Stomach smooth muscle (tissue), 2 donors: ENCODE results near the gene CYP2R1.

Experiments used
- H3K27ac ChIP-seq: one replicate; pipeline ENCODE4 v1.7.0; 2013; ENCODE audit warnings: mild to moderate bottlenecking, low read length, inconsistent platforms
- H3K27me3 ChIP-seq, 2 donors: one replicate each; pipeline ENCODE4 v1.7.0; 2013; ENCODE audit warnings: low read length in 2 of 2; ENCODE audit not compliant: insufficient read depth in 2 of 2, control insufficient read depth in 1 of 2
- H3K36me3 ChIP-seq, 2 donors: one replicate each; pipeline ENCODE4 v1.7.0; 2013; ENCODE audit warnings: low read length in 2 of 2; ENCODE audit not compliant: control insufficient read depth in 2 of 2, insufficient read depth in 2 of 2
- H3K4me1 ChIP-seq: one replicate; pipeline ENCODE4 v1.7.0; 2013; ENCODE audit warnings: low read length; ENCODE audit not compliant: control insufficient read depth, insufficient read depth
- H3K4me3 ChIP-seq, 2 donors: one replicate each; pipeline ENCODE4 v1.7.0; 2013; ENCODE audit warnings: low read length in 2 of 2
- H3K9ac ChIP-seq, 2 donors: one replicate each; pipeline ENCODE4 v1.7.0; 2013; ENCODE audit warnings: low read length in 2 of 2, mild to moderate bottlenecking in 1 of 2
- H3K9me3 ChIP-seq, 2 donors: one replicate each; pipeline ENCODE4 v1.7.0; 2013; ENCODE audit warnings: low read length in 2 of 2; ENCODE audit not compliant: control insufficient read depth in 2 of 2
- donor health status: healthy.
- donor health status: Pancreatic carcinoma.

CYP2R1 gene

DNA sequence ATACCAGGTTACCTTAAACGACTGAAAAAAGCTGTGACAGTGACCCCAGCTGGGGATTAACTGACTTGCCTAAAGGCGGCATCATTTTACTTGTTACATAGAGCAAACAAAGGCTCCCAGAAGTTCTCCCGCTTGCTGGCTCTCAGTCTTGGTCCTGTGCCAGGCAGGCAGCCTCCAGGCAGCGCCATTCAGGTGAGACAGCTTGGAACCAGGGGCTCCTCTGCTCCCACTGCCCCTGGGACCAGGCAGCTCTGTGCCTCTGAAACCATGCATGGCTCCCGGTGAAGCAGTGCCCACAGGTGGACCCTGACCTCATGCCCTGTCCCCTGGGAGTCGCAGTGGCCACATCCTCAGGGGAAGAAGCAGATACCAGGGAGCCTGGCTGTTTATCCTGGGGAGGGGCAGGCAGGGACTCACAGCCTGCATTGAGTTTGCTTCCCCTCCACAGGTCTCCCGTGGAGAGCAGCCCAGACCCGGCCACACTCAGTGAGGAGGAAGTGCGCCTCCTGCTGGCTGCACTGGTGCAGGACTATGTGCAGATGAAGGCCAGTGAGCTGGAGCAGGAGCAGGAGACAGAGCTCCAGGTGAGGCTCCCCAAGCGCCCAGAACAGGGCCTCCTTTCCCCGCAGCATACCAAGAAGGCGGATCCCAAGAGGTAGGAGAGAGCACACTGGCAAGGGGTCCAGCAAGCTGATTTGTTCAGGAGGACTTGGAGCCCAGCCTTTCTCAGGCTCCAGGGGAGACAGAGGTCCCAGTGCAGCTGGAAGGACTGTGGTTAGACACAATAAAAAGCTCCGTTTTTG is 15.6 kb upstream of the CYP2R1 start:
- Histone ChIP-seq H3K36me3 (no peaks in the 10 kb centered on the region), H3K27me3 (peaks cover 0 to 25% of the 10 kb centered on the region in 2 donors), H3K27ac (no peak overlapping the region), H3K9me3 (no peaks in the 10 kb centered on the region), H3K4me3 (no peak overlapping the region), H3K4me1 (peaks cover 5% of the 10 kb centered on the region), H3K9ac (no peak overlapping the region)

- H3K9ac ChIP-seq: no peak overlapping the region
- H3K27me3 ChIP-seq: peaks cover 0 to 27% of the 10 kb centered on the region in 2 donors
- no peaks in the 10 kb centered on the region for H3K9me3 ChIP-seq
- H3K4me3 ChIP-seq: no peak overlapping the region
- no peak overlapping the region for H3K27ac ChIP-seq
- no peaks in the 10 kb centered on the region for H3K36me3 ChIP-seq
- H3K4me1 ChIP-seq: peaks cover 5% of the 10 kb centered on the region
Measured at GRCh38 chr11:14906993-14907392, 15.0 kb upstream of the CYP2R1 start.

DNA sequence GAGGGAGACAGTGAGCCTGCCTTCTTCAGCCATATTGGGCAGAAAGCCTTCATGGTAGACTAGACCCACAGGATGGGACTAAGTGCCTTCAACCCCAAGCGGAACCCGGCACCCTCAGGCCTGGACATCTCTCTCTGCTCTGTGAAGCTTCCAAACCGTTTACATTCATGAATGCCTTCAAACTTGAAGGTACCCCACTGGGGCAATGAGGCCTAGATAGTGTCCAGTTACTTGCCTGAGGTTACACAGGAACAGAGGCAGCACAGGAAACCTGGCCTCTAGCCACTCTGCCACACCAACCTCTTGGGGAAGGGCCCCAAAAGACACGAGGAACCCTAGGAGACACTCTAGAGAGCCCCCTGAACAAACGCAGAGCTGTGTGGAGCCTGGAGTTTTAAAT is 14.5 kb upstream of the CYP2R1 start:
- H3K4me3 ChIP-seq: no peak overlapping the region
- H3K9ac ChIP-seq: no peak overlapping the region
- H3K9me3 ChIP-seq: no peaks in the 10 kb centered on the region
- peaks cover 5% of the 10 kb centered on the region for H3K4me1 ChIP-seq
- H3K27me3 ChIP-seq: peaks cover 0 to 25% of the 10 kb centered on the region in 2 donors
- H3K36me3 ChIP-seq: no peaks in the 10 kb centered on the region
- H3K27ac ChIP-seq: no peak overlapping the region

GRCh38 chr11:14905104-14906033 is 13.3 kb upstream of the CYP2R1 start:
- H3K27ac ChIP-seq: no peak overlapping the region
- peaks cover 5% of the 10 kb centered on the region for H3K4me1 ChIP-seq
- peak overlapping the region; percentile 70 to 76 for H3K4me3 ChIP-seq
- H3K27me3 ChIP-seq: peaks cover 0 to 29% of the 10 kb centered on the region in 2 donors
- no peaks in the 10 kb centered on the region for H3K9me3 ChIP-seq
- H3K9ac ChIP-seq: peak overlapping the region; percentile 50 to 60
- no peaks in the 10 kb centered on the region for H3K36me3 ChIP-seq

GRCh38 chr11:14904745-14905103 is 12.7 kb upstream of the CYP2R1 start:
- Histone ChIP-seq H3K9me3 (no peaks in the 10 kb centered on the region), H3K27ac (no peak overlapping the region), H3K4me3 (peak overlapping the region; percentile 70 to 76), H3K36me3 (no peaks in the 10 kb centered on the region), H3K27me3 (peaks cover 0 to 29% of the 10 kb centered on the region in 2 donors), H3K4me1 (peaks cover 5% of the 10 kb centered on the region), H3K9ac (peak overlapping the region; percentile 52 to 55)

DNA sequence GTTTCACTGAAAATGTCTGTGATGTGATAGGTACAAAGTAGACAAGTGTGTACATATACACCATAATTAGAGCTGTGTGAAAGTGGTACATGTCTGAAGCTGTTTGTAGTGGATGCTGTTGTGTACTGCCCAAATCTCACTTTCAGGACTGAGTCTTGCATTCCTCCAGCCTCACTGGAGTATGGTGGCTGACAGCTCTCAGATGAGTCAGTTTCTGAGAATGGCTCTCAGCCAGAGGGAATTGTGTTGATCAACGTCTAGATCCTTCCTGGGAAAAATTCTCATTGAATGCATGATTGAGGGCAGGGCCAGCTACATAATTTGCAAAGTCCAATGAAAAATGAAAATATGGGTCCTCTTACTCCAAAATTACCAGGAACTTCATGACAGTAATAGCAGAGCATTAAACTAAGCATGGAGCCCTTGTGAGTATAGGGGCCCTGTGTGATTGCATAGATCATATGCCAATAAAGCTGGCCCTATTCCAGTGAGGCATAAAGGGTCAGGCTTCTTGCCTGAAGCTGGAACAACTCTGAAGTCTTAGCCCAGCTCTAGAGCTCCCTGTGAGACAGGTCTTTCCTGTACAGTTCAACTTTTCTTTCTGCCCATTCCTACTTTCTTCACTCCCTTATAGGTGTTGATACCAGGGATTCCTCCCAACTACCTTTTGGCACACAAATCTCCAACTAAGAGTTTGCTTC is 10.8 kb upstream of the CYP2R1 start:
- Histone ChIP-seq H3K4me1 (peaks cover 5% of the 10 kb centered on the region), H3K36me3 (no peaks in the 10 kb centered on the region), H3K9ac (no peak overlapping the region), H3K27me3 (peaks cover 3 to 33% of the 10 kb centered on the region in 2 donors), H3K4me3 (no peak overlapping the region), H3K27ac (no peak overlapping the region), H3K9me3 (no peaks in the 10 kb centered on the region)

GRCh38 chr11:14898906-14899305 is 6.9 kb upstream of the CYP2R1 start:
- H3K36me3 ChIP-seq: no peaks in the 10 kb centered on the region
- no peaks in the 10 kb centered on the region for H3K4me1 ChIP-seq
- peaks cover 3 to 18% of the 10 kb centered on the region in 2 donors for H3K27me3 ChIP-seq
- H3K9ac ChIP-seq: no peak overlapping the region
- no peaks in the 10 kb centered on the region for H3K9me3 ChIP-seq
- H3K27ac ChIP-seq: no peak overlapping the region
- no peak overlapping the region for H3K4me3 ChIP-seq

DNA sequence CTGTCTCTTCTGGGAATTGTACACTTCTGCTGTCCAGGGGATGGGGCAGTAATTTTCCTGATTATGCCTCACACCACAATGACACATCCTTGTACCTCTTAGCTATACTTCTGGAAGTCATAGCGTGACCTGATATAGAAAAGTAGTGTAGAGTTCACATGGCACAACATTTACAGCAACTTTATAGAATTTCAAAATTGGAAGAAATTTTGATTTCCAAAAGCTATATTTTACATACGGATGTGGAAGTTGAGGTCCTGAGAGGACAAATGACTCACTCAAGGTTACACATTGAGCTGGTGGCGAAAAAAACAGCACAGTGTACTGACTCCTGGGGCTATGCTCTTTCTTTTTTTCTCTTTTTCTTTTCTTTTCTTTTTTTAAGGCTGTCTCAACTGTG is 6.3 kb upstream of the CYP2R1 start:
- Histone ChIP-seq H3K27ac (no peak overlapping the region), H3K4me1 (no peaks in the 10 kb centered on the region), H3K36me3 (no peaks in the 10 kb centered on the region), H3K4me3 (no peak overlapping the region), H3K9me3 (no peaks in the 10 kb centered on the region), H3K27me3 (peaks cover 3 to 18% of the 10 kb centered on the region in 2 donors), H3K9ac (no peak overlapping the region)

DNA sequence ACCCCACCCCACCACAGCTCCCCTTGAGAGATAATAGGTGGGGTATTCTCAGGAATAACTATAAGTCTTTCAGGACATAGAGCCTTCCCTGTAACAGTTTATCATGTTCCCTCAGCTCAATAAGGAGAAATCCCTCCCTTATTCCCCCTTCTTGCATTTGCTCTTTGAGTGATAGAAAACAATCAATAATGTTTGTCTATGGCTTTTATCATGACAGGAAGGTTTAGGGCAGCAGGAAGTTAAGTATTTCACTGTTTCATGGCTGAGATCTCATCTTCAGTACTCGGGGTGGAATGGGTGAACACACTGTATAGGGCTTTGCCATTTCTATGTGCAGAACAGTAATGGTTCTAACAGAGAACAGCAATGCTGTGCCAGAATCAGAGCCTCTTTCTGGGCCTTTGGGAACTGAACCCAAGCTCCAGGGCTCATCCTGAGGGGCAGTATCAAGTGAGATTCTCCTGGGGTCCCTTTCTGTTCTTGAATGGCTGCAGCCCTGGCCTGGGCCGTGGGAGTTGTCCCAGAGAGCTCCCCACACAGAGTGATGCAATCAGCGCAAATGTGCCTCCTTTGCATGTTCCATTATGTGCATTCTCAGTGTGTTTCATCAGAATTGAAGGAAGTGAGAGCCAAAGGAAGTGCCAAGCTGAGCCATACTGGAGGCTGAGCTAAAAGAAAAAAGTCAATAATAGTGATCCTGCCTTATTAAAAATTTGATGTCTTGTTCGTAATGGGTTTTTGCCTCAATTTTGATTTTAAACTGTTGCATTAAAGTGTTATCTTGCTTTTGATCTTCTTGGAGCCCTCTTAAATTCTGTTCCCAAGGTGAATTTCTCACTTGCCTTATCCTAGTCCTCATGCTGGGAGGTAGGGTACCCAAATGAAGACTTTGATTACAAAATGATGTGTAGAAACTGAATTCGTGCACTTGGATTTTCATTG is 2.9 kb upstream of the CYP2R1 start:
- Histone ChIP-seq H3K9me3 (no peaks in the 10 kb centered on the region), H3K36me3 (no peaks in the 10 kb centered on the region), H3K4me1 (peaks cover 7% of the 10 kb centered on the region), H3K9ac (no peak overlapping the region), H3K27me3 (peaks cover 3 to 4% of the 10 kb centered on the region in 2 donors), H3K27ac (no peak overlapping the region), H3K4me3 (no peak overlapping the region)

GRCh38 chr11:14892577-14892976 is 546 bp upstream of the CYP2R1 start:
- Histone ChIP-seq H3K36me3 (no peaks in the 10 kb centered on the region), H3K4me3 (peak overlapping the region; percentile 91 to 96), H3K27me3 (no peaks in the 10 kb centered on the region), H3K9me3 (no peaks in the 10 kb centered on the region), H3K27ac (peak overlapping the region; percentile 68), H3K4me1 (peaks cover 7% of the 10 kb centered on the region), H3K9ac (no peak overlapping the region)
